AG09319 (cell line): ENCODE data around the gene TTC28.

Experiments used
- DNase-seq: peaks from one replicate; pipeline ENCODE4 v3.0.0-alpha.2; 2010; ENCODE audit warnings: low read depth; ENCODE audit errors: extremely low read depth
- CTCF ChIP-seq: IDR thresholded peaks from 2 replicates; pipeline ENCODE4 v1.5.1; 2011; ENCODE audit warnings: low read depth, mild to moderate bottlenecking, inconsistent platforms, low read length, moderate library complexity

The TTC28 gene

GRCh38 chr22:27933186-27933983 is 746.3 kb downstream of the TTC28 start:
- no peak for DNase-seq
- TF ChIP-seq CTCF = no peak

- no peak for TF ChIP-seq CTCF
- DNase-seq = no peak
Measured at GRCh38 chr22:27930331-27931060, 749.1 kb downstream of the TTC28 start.
